ENCODE results near the gene TUBA4A. TPM values are rescaled to one million over a fixed set of nuclear protein-coding genes. Genes with fewer than 3 reads are reported as not detected.
A peak's percentile ranks its signal among the peaks of the same experiment; 100 is the strongest.
"Not testable (repeated sequence)": the region's sequence is repeated elsewhere in the genome, so short reads cannot be mapped to it uniquely, and the experiment has no call there.

Gene TUBA4A
- polyA plus RNA-seq, 3 donors: 20.5 to 39.3 (median 30.0) TPM

GRCh38 chr2:219273937-219274336 is 20.2 kb upstream of the TUBA4A start:
- H3K27ac ChIP-seq (ENCODE audit: low read depth, low read length): no peak overlapping the region
- WGBS, 3 donors: 82 to 87% (median 85%) methylated on average over 3 of the region's 3 CpGs

DNA sequence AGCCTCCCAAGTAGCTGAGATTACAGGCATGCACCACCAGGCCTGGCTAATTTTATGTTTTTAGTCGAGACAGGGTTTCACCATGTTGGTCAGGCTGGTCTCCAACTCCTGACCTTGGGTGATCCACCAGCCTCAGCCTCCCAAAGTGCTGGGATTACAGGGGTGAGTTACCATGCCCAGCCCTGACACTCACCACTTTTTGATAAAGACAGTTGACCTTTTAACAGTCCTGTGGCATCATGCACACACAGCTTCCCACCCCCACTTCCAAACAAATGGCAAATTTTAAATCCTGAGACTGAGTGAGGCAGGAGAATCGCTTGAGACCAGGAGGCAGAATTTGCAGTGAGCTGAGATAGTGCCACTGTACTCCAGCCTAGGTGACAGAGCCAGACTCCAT is 19.3 kb upstream of the TUBA4A start:
- 76 to 80% (median 78%) methylated on average over 2 of the region's 2 CpGs for WGBS, 3 donors

DNA sequence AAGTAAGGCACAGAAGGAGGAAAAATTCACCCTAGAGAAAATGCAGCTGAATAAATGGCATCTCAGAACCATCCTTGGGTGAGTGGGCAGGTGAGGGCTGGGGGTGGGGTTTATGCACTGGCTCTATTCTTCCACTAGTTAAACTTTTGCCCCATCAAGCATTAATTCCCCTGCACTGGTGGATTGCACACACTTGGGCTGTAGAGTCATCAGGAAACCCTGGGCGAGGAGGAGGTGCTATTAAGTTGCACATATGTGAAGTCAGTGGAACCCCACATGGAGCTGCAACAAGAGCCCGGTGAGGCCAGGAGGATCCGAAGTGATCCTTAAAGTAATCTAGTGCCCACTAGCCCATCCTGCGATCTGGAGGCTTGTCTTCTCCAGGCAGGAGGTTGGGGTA is 18.6 kb upstream of the TUBA4A start:
- WGBS, 3 donors: 73 to 86% (median 83%) methylated on average over 4 of the region's 4 CpGs
- H3K27ac ChIP-seq (ENCODE audit: low read depth, low read length): no peak overlapping the region

More for the DNA sequence above, 19.3 kb upstream of the TUBA4A start:
- H3K27ac ChIP-seq (ENCODE audit: low read depth, low read length): no peak overlapping the region

DNA sequence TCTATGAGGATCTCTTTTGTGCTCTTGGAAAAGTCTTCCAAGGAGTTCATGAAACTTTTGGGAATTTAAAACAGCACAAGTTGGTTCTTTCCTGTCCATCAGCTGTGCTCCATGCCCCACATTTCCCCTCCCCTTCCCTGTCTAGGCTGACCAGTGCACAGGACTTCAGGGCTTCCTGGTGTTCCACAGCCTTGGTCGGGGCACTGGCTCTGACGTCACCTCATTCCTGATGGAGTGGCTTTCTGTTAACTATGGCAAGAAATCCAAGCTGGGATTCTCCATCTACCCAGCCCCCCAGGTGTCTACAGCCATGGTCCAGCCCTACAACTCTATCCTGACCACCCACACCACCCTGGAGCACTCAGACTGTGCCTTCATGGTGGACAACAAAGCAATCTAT is 17.3 kb upstream of the TUBA4A start:
- WGBS, 3 donors: 70 to 89% (median 89%) methylated on average over 2 of the region's 2 CpGs
- no peak overlapping the region for H3K27ac ChIP-seq (ENCODE audit: low read depth, low read length)

GRCh38 chr2:219270055-219270372 is 16.3 kb upstream of the TUBA4A start:
- H3K27ac ChIP-seq (ENCODE audit: low read depth, low read length): no peak overlapping the region
- WGBS, 3 donors: 87 to 100% (median 88%) methylated on average over 5 of the region's 5 CpGs

GRCh38 chr2:219269362-219270054 is 15.8 kb upstream of the TUBA4A start:
- H3K27ac ChIP-seq (ENCODE audit: low read depth, low read length): no peak overlapping the region
- WGBS, 3 donors: 36 to 66% (median 62%) methylated on average over 8 of the region's 8 CpGs

DNA sequence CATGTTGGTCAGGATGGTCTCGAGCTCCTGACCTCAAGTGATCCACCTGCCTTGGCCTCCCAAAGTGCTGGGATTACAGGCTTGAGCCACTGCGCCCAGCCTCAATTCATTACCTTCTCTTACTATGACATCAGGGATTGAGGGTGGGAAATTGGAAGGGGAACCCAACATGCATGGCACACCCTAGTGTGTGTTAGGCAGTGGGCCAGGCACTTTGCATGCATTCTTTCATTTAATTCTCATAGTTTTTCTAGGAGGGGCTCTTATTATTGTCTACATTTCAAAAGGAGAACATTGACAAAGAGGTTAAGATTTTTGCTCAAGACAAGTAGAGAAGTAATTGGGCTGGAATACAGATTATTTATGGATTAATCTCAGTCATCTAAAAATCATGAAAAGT is 14.6 kb upstream of the TUBA4A start:
- no peak overlapping the region for H3K27ac ChIP-seq (ENCODE audit: low read depth, low read length)
- 78 to 90% (median 84%) methylated on average over 2 of the region's 2 CpGs for WGBS, 3 donors

GRCh38 chr2:219266886-219267285 is 13.2 kb upstream of the TUBA4A start:
- 83 to 94% methylated on average over 1 of the region's 1 CpG; no CpG with 5 or more reads in 1 of the 3 donors for WGBS, 3 donors
- H3K27ac ChIP-seq (ENCODE audit: low read depth, low read length): no peak overlapping the region

DNA sequence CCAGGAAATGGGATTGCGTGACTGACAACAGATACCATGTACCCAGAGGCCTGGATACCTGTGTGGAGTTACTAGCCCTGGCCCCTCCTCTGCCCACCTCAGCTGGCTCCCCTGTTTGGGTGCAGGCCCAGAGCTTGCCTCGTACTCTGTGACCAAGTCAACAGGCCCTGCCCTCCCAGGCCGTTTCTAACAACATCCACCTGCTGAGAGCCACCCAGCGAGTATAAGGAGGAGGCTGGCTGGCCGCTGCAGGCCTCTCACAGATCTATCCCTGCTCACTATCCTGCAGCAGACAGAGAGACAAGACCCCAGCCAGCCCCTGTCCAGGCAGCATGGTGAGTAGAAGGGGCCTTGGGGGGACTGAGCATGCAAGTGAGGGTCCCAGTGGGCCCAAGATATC is 12.5 kb upstream of the TUBA4A start:
- H3K27ac ChIP-seq (ENCODE audit: low read depth, low read length): no peak overlapping the region
- WGBS, 3 donors: 67 to 77% (median 75%) methylated on average over 5 of the region's 5 CpGs

- WGBS, 3 donors: 53 to 69% (median 57%) methylated on average over 5 of the region's 5 CpGs
- H3K27ac ChIP-seq (ENCODE audit: low read depth, low read length): no peak overlapping the region
These were observed 7.5 kb upstream of the TUBA4A start for GRCh38 chr2:219261024-219261855.

GRCh38 chr2:219258942-219259341 is 5.2 kb upstream of the TUBA4A start:
- H3K27ac ChIP-seq (ENCODE audit: low read depth, low read length): not testable (repeated sequence)
- 81 to 89% (median 88%) methylated on average over 10 of the region's 10 CpGs for WGBS, 3 donors

DNA sequence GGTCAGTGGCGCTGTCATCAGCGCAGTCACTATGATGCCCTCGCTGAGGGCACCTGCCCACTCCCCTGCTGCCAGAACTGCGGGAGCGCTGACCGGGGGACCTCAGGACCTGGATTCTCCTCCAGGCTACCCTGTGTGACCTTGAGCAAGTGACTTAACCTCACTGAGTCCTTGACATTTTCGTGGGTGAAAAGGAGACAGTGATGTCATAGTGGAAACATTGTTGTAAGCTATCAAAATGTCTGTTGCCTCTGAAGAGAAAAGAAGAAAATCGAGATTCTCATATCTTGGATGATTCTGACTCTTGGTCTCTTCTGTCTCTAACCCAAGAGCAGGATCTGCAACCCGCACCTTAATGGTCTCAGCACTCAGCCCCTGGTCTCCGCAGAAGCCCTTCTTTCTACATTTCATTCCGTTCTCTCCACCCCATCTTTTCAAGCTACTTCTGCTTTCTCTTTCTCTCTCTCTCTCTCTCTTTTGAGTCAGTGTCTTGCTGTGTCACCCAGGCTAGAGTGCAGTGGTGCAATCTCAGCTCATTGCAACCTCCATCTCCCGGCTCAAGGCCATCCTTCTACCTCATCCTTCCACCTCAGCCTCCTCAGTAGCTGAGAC is 978 bp upstream of the TUBA4A start:
- 11 to 23% (median 16%) methylated on average over 12 of the region's 12 CpGs for WGBS, 3 donors
- H3K27ac ChIP-seq (ENCODE audit: low read depth, low read length): peak overlapping the region; percentile 49

DNA sequence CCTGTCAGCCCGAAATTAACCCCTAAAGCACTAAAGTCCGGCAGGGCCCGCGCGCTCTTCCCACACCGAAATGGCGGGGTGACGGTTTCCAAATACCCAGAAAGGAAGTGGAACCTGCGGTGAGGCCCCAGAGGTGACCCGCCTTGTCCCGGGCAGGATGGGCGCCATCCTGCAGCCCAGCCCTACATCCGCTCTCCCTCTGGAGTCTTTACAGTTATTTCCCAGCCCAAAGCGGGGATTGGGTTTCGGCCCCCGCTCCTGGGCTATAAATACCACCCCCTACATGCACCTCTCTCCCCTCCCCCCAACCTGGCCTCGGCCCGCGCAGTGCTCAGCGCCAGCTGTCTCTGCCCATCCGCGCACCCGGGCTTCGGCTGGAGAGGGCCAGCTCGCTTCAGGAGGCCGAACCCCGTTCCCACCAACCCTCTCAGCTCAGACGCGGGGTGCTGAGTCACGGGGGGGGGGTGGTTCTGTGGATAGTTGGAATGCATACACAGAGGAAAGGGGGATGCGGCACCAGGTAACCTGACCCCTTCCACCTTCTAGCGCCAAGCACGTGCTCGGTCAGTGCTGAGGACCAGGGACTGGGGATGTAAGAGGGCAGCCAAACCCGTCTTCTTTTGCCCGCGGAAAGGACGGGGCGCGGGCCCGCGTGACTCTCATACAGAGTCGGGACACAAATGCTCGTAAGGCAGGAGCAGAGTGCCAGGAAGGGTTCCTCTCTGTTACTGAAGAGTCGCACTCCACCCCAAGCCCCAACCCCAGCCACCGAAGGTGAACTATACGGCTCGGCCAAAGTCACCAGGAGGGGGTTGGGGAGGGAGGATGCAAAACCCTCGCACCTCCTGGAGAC is 592 bp downstream of the TUBA4A start, which contains the start of gene TUBA4B:
Gene TUBA4B (plus strand): TSS at position 344 of the 853 bp plus-strand sequence. CDS start 165 bp downstream, at position 509.
- no peak within 1 kb of the TSS for H3K27ac ChIP-seq (ENCODE audit: low read depth, low read length)
- 3 to 4% (median 3%) methylated on average over 49 of the region's 49 CpGs for WGBS, 3 donors

- no peak overlapping the region for H3K27ac ChIP-seq (ENCODE audit: low read depth, low read length)
- 12 to 15% (median 12%) methylated on average over 9 of the region's 9 CpGs for WGBS, 3 donors
These were observed 1.2 kb downstream of the TUBA4A start for GRCh38 chr2:219252570-219252899.

DNA sequence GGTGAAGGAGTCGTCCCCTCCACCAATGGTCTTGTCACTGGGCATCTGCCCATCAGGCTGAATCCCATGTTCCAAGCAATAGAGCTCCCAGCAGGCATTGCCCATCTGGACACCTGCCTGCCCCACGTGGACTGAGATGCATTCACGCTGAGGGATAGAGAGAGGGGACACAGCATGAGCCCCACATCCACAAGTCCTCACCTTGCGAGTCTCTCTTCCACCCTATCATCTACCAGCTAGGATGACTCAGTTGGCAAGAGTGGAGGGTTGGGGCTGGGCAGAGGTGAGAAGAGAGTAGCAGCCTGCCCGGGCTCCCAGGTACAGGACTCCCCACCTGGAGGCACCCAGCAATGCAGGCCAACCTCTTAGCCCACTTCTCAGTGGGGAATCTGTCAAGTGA is 1.6 kb downstream of the TUBA4A start:
- H3K27ac ChIP-seq (ENCODE audit: low read depth, low read length): no peak overlapping the region
- 72 to 74% (median 72%) methylated on average over 5 of the region's 5 CpGs for WGBS, 3 donors

GRCh38 chr2:219251656-219252055 is 2.1 kb downstream of the TUBA4A start:
- no peak overlapping the region for H3K27ac ChIP-seq (ENCODE audit: low read depth, low read length)
- WGBS, 3 donors: 54 to 80% (median 57%) methylated on average over 6 of the region's 6 CpGs

GRCh38 chr2:219250049-219250781 is 3.5 kb downstream of the TUBA4A start:
- WGBS, 3 donors: 69 to 75% (median 70%) methylated on average over 22 of the region's 22 CpGs
- H3K27ac ChIP-seq (ENCODE audit: low read depth, low read length): no peak overlapping the region

All from adipose tissue (tissue), 3 donors.